Lung (tissue), 12 donors: ENCODE results near the gene SLC29A3. TPM values are rescaled to one million over a fixed set of nuclear protein-coding genes. Genes with fewer than 3 reads are reported as not detected.
A peak's percentile ranks its signal among the peaks of the same experiment; 100 is the strongest.

Experiments
- ATAC-seq: fragments of 200-7000 bp; cut with Tn5 transposase; one replicate; pipeline ENCODE4 v1.9.1; 2020; ENCODE audit warnings: moderate number of reproducible peaks; ENCODE audit not compliant: insufficient read depth, low FRiP score
- DNase-seq, 3 donors: peaks; one replicate each; pipeline ENCODE4 v3.0.0-alpha.2; 2013 to 2017
- H3K27ac ChIP-seq, 2 donors: one replicate each; pipeline ENCODE4 v1.5.1; 2013; ENCODE audit warnings: mild to moderate bottlenecking in 2 of 2, moderate library complexity in 2 of 2, control low read depth in 1 of 2, inconsistent platforms in 1 of 2, low read depth in 1 of 2, low read length in 1 of 2
- H3K27me3 ChIP-seq, 3 donors: one replicate each; pipeline ENCODE4 v1.5.1; 2013; ENCODE audit warnings: low read length in 2 of 3; ENCODE audit not compliant: control insufficient read depth in 3 of 3, insufficient read depth in 3 of 3
- H3K36me3 ChIP-seq, 4 donors: one replicate each; pipeline ENCODE4 v1.5.1; 2013; ENCODE audit warnings: low read length in 4 of 4, mild to moderate bottlenecking in 1 of 4, moderate library complexity in 1 of 4; ENCODE audit not compliant: control insufficient read depth in 4 of 4, insufficient read depth in 4 of 4
- H3K4me1 ChIP-seq, 5 donors: one replicate each; pipeline ENCODE4 v1.5.1; 2013; ENCODE audit warnings: low read length in 5 of 5, mild to moderate bottlenecking in 2 of 5, moderate library complexity in 1 of 5; ENCODE audit not compliant: control insufficient read depth in 5 of 5, insufficient read depth in 5 of 5
- H3K4me3 ChIP-seq: one replicate; pipeline ENCODE4 v1.5.1; 2013; ENCODE audit warnings: mild to moderate bottlenecking, control low read depth, moderate library complexity
- H3K9ac ChIP-seq, 2 donors: one replicate each; pipeline ENCODE4 v1.5.1; 2013; ENCODE audit warnings: low read length in 2 of 2, control low read depth in 1 of 2; ENCODE audit not compliant: insufficient read depth in 1 of 2
- H3K9me3 ChIP-seq, 4 donors: one replicate each; pipeline ENCODE4 v1.5.1; 2013; ENCODE audit warnings: low read length in 3 of 4, mild to moderate bottlenecking in 1 of 4, moderate library complexity in 1 of 4; ENCODE audit not compliant: control insufficient read depth in 4 of 4, insufficient read depth in 3 of 4
- CTCF ChIP-seq: IDR thresholded peaks from 2 replicates; pipeline ENCODE4 v1.5.1; 2012; ENCODE audit warnings: mild to moderate bottlenecking; ENCODE audit errors: control extremely low read depth, extremely low read depth
- WGBS, 2 donors: extraction: QIAGEN DNeasy Blood & Tissue Kit; methylation state at CpG; one replicate each; pipeline ENCODE4 v1.1.7; 2013; 5-methylcytosine and 5-hydroxymethylcytosine counted together
- polyA plus RNA-seq, 2 donors: library from polyadenylated mRNA; stranded (reverse); fragments of 200-250 nt; gene quantifications; one replicate each; pipeline ENCODE4 v1.2.1, GENCODE V29; 2013
- total RNA-seq, 2 donors: library from RNA; depleted of rRNA in 1 of 2; stranded (reverse); fragments of >200 nt in 1 of 2; gene quantifications; one replicate each; pipeline ENCODE4 v1.2.1, GENCODE V29; 2014 to 2021
- donor health status: control.
- donor health status: control.
- donor health status: Bipolar disorder and iron deficiency.
- donor health status: healthy.
- donor health status: DM: yes; HTN: yes; CAD: no.

The SLC29A3 gene
- total and polyA plus RNA-seq, 4 donors: 4.9 to 9.6 (median 5.4) TPM

GRCh38 chr10:71316056-71316785 lies 2.8 kb upstream of the SLC29A3 start:
- Histone ChIP-seq H3K27me3 (no peaks in the 10 kb centered on the region), H3K36me3 (no peaks in the 10 kb centered on the region), H3K27ac (no peak overlapping the region), H3K9me3 (no peaks in the 10 kb centered on the region), H3K9ac (peak overlapping the region in 1 of 2 donors; percentile 14), H3K4me3 (no peak overlapping the region), H3K4me1 (peaks cover 0 to 46% (median 7%) of the 10 kb centered on the region in 5 donors)
- peak in 2 of 3 donors; percentile 29 to 48 for DNase-seq
- WGBS, 2 donors: 28 to 40% methylated on average over 3 of the region's 3 CpGs
- ATAC-seq: no peak
- no peak for TF ChIP-seq CTCF

GRCh38 chr10:71316786-71317160 lies 2.3 kb upstream of the SLC29A3 start:
- Histone ChIP-seq H3K36me3 (no peaks in the 10 kb centered on the region), H3K4me1 (peaks cover 0 to 46% (median 7%) of the 10 kb centered on the region in 5 donors), H3K4me3 (no peak overlapping the region), H3K9ac (peak overlapping the region in 1 of 2 donors; percentile 14), H3K27ac (no peak overlapping the region), H3K9me3 (no peaks in the 10 kb centered on the region), H3K27me3 (no peaks in the 10 kb centered on the region)
- ATAC-seq (no peak), DNase-seq (no peak)
- WGBS, 2 donors: 44 to 66% methylated on average over 6 of the region's 6 CpGs
- no peak for TF ChIP-seq CTCF

- peaks cover 0 to 44% (median 7%) of the 10 kb centered on the region in 5 donors for H3K4me1 ChIP-seq
- no peak overlapping the region for H3K9ac ChIP-seq
- no peak overlapping the region for H3K27ac ChIP-seq
- no peaks in the 10 kb centered on the region for H3K9me3 ChIP-seq
- H3K27me3 ChIP-seq: no peaks in the 10 kb centered on the region
- no peak for DNase-seq
- H3K36me3 ChIP-seq: peaks cover 0 to 2% (median 0%) of the 10 kb centered on the region in 4 donors
- no peak for TF ChIP-seq CTCF
- WGBS, 2 donors: 84 to 86% methylated on average over 6 of the region's 6 CpGs
- no peak for ATAC-seq
- H3K4me3 ChIP-seq: no peak overlapping the region
Observed at GRCh38 chr10:71317739-71318138, 1.3 kb upstream of the SLC29A3 start.
